ENCODE measurements around the gene ATOX1. TPM values are rescaled to one million over a fixed set of nuclear protein-coding genes. Genes with fewer than 3 reads are reported as not detected.

The ATOX1 gene
- total and polyA plus RNA-seq, 9 of the 15 experiments (the other 6 are each of a cell fraction or from before 2014, with no cell fraction given) = 59.2 to 318 (median 86.2) TPM

DNA sequence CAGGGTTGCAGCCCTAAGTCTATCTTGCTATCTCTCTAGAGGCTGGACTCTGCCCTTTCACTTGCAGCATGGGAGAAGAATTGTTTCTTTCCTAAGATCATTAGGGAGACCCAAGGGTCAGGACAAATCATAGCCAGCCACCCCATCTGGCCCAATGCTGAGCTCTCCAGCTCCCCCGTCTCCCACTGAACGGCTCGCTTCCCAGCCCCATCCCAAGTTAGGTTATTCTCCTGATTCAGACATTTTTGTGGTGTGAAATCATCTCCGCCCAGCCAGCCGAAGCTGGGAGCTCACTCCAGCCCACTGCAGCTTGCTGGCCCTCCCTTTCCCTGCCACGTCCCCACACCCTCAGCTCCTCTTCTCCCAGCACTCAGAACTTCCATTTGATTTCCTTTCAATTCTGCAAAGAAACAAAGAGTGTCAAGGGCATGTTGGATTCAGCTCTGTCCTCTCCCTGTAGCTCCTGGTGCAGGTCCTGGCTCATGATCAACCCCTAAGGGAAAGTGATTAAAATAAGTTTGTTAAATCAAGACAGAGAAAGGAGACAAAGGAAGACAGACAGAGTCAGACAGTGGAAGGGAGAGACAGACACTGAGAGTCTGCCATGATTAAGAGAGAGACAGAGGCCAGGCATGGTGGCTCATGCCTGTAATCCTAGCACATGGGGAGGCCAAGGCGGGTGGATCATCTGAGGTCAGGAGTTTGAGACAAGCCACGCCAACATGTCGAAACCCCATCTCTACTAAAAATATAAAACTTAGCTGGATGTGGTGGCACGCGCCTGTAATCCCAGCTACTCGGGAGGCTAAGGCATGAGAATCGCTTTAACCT, 59.1 kb downstream of the ATOX1 start (continued):
- TF ChIP-seq MGA (IDR thresholded peaks at IDR 0.05) = no peak
- no peak for TF ChIP-seq PPARD (CRISPR knock-in tag; IDR thresholded peaks at IDR 0.05)
- TF ChIP-seq ELF2 (CRISPR knock-in tag; IDR thresholded peaks at IDR 0.05) = no peak
- no peak for TF ChIP-seq FOXP1 (CRISPR knock-in tag; IDR thresholded peaks at IDR 0.05)
- TF ChIP-seq, protein P1, sequence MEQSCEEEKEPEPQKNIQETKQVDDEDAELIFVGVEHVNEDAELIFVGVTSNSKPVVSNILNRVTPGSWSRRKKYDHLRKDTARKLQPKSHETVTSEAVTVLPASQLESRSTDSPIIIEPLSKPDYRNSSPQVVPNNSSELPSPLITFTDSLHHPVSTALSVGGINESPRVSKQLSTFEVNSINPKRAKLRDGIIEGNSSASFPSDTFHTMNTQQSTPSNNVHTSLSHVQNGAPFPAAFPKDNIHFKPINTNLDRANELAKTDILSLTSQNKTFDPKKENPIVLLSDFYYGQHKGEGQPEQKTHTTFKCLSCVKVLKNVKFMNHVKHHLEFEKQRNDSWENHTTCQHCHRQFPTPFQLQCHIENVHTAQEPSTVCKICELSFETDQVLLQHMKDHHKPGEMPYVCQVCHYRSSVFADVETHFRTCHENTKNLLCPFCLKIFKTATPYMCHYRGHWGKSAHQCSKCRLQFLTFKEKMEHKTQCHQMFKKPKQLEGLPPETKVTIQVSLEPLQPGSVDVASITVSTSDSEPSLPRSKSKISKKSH (CRISPR knock-in tag; IDR thresholded peaks at IDR 0.05) = no peak
- no peak for TF ChIP-seq DPF2 (IDR thresholded peaks at IDR 0.05)
- no peak for TF ChIP-seq ZNF398 (CRISPR knock-in tag; IDR thresholded peaks at IDR 0.05)
- TF ChIP-seq, protein P2, sequence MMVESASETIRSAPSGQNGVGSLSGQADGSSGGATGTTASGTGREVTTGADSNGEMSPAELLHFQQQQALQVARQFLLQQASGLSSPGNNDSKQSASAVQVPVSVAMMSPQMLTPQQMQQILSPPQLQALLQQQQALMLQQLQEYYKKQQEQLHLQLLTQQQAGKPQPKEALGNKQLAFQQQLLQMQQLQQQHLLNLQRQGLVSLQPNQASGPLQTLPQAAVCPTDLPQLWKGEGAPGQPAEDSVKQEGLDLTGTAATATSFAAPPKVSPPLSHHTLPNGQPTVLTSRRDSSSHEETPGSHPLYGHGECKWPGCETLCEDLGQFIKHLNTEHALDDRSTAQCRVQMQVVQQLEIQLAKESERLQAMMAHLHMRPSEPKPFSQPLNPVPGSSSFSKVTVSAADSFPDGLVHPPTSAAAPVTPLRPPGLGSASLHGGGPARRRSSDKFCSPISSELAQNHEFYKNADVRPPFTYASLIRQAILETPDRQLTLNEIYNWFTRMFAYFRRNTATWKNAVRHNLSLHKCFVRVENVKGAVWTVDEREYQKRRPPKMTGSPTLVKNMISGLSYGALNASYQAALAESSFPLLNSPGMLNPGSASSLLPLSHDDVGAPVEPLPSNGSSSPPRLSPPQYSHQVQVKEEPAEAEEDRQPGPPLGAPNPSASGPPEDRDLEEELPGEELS (CRISPR knock-in tag; IDR thresholded peaks at IDR 0.05; ENCODE audit: borderline replicate concordance) = no peak
- TF ChIP-seq ZKSCAN3 (CRISPR knock-in tag; IDR thresholded peaks at IDR 0.05) = no peak
- no peak for TF ChIP-seq ZNF124 (CRISPR knock-in tag; IDR thresholded peaks at IDR 0.05)
